Pancreas (tissue), 10 donors: ENCODE measurements around the gene FHIT. TPM values are rescaled to one million over a fixed set of nuclear protein-coding genes. Genes with fewer than 3 reads are reported as not detected.

Experiments used
- ATAC-seq, 4 donors: fragments of 200-7000 bp; cut with Tn5 transposase; one replicate each; pipeline versions ENCODE4 v1.8.0 to v1.9.1; 2020; ENCODE audit warnings: mild to moderate bottlenecking in 4 of 4, moderate library complexity in 4 of 4
- DNase-seq, 6 donors: peaks; one replicate each; pipeline ENCODE4 v3.0.0-alpha.2; 2020
- FAIRE-seq: peaks from 2 replicates; lab custom pipeline; 2012; peaks lifted over from hg19 to GRCh38; lab: Jason Lieb, UNC
- H3K27ac ChIP-seq, 4 donors: fragments of 200-600 bp; sonication (generic); 1 replicate in 3 of 4; 2 replicates in 1 of 4; pipeline versions ENCODE4 v1.5.0 to v1.8.0; 2020
- H3K27me3 ChIP-seq, 4 donors: fragments of 200-600 bp; one replicate each; pipeline ENCODE4 v1.8.0; 2021
- H3K36me3 ChIP-seq, 3 donors: fragments of 200-600 bp; sonication (generic) in 1 of 3; one replicate each; pipeline versions ENCODE4 v1.5.0 to v1.8.0; 2020 to 2021
- H3K4me1 ChIP-seq, 3 donors: fragments of 200-600 bp; one replicate each; pipeline ENCODE4 v1.8.0; 2021
- H3K4me3 ChIP-seq, 4 donors: fragments of 200-600 bp; sonication (generic) in 2 of 4; one replicate each; pipeline versions ENCODE4 v1.5.0 to v1.8.0; 2020 to 2021
- H3K9me3 ChIP-seq, 4 donors: fragments of 200-600 bp; one replicate each; pipeline ENCODE4 v1.8.0; 2021
- CTCF ChIP-seq, 4 donors: fragments of 200-600 bp; sonication (generic) in 3 of 4; IDR thresholded peaks; one replicate each; pipeline versions ENCODE4 v1.5.0 to v1.8.0; 2021; ENCODE audit warnings: antibody characterized with exemption in 4 of 4
- WGBS, 2 donors: extraction: QIAGEN DNeasy Blood & Tissue Kit; methylation state at CpG; one replicate each; pipeline ENCODE4 v1.1.7; 2013; 5-methylcytosine and 5-hydroxymethylcytosine counted together
- intact Hi-C, 3 donors: fragments of 100-400 bp; cut with DNase I; formaldehyde crosslinking; loops; one replicate each; pipeline versions ENCODE4 v1.11.1 to v1.14.2; 2022
- polyA plus RNA-seq, 2 donors: library from polyadenylated mRNA; stranded (reverse); fragments of 200-250 nt; gene quantifications; one replicate each; pipeline ENCODE4 v1.2.3, GENCODE V29; 2013
- total RNA-seq, 6 donors: library from RNA; stranded (reverse); fragmentation: NEBNext Ultra II Directional in 4 of 6; extraction: Animal tissue kit (Norgen Biotek cat#: 25700) in 4 of 6; gene quantifications; one replicate each; pipeline versions ENCODE4 v1.2.1 to v1.2.4, GENCODE V29; 2021 to 2023
- donor health status: healthy with polysubstance abuse.
- donor health status: DM: no; HTN: no; CAD: no; lungs with moderate emphysema.
- donor health status: DM: no; HTN: no; CAD: no.
- donor health status: control.
- donor health status: control.
- donor health status: Bipolar disorder and iron deficiency.
- donor health status: DM: yes; HTN: yes; CAD: no.
- donor health status: DM: no; HTN: no; CAD: no.
- donor health status: DM: no; HTN: no; CAD: no.
- donor health status: DM: yes; HTN: yes; CAD: no.

The FHIT gene
- total and polyA plus RNA-seq, 8 donors = 4.8 to 15.7 (median 8.0) TPM

- H3K27ac ChIP-seq = no peak overlapping the region
- ATAC-seq = no peak
- FAIRE-seq = no peak
- H3K27me3 ChIP-seq = no peaks in the 10 kb centered on the region
- no peaks in the 10 kb centered on the region for H3K4me1 ChIP-seq
- no peak for TF ChIP-seq CTCF (IDR thresholded peaks at IDR 0.05)
- intact Hi-C loops = no loop called here
- 63 to 69% methylated on average over 4 of the region's 4 CpGs for WGBS, 2 donors
- H3K9me3 ChIP-seq = no peaks in the 10 kb centered on the region
- no peak overlapping the region for H3K4me3 ChIP-seq
- DNase-seq = no peak
- H3K36me3 ChIP-seq = no peaks in the 10 kb centered on the region
Observed at GRCh38 chr3:60136601-60137000, 1114.7 kb downstream of the FHIT start.

GRCh38 chr3:60135474-60135873, 1115.8 kb downstream of the FHIT start:
- intact Hi-C loops = no loop called here
- Histone ChIP-seq H3K36me3 (no peaks in the 10 kb centered on the region), H3K9me3 (no peaks in the 10 kb centered on the region), H3K27ac (no peak overlapping the region), H3K4me3 (no peak overlapping the region), H3K4me1 (no peaks in the 10 kb centered on the region), H3K27me3 (no peaks in the 10 kb centered on the region)
- FAIRE-seq = no peak
- 65 to 73% methylated on average over 2 of the region's 2 CpGs for WGBS, 2 donors
- DNase-seq = no peak
- no peak for TF ChIP-seq CTCF (IDR thresholded peaks at IDR 0.05)
- no peak for ATAC-seq

GRCh38 chr3:60133269-60134162, 1117.7 kb downstream of the FHIT start:
- no peaks in the 10 kb centered on the region for H3K36me3 ChIP-seq
- ATAC-seq (peak in 1 of 4 donors; percentile 16), FAIRE-seq (no peak), DNase-seq (no peak)
- no peaks in the 10 kb centered on the region for H3K9me3 ChIP-seq
- intact Hi-C loops = no loop called here
- TF ChIP-seq CTCF (IDR thresholded peaks at IDR 0.05) = no peak
- no peaks in the 10 kb centered on the region for H3K27me3 ChIP-seq
- H3K4me3 ChIP-seq = no peak overlapping the region
- 33 to 65% methylated on average over 2 of the region's 2 CpGs for WGBS, 2 donors
- no peaks in the 10 kb centered on the region for H3K4me1 ChIP-seq
- no peak overlapping the region for H3K27ac ChIP-seq

- Histone ChIP-seq H3K27me3 (no peaks in the 10 kb centered on the region), H3K36me3 (no peaks in the 10 kb centered on the region), H3K9me3 (no peaks in the 10 kb centered on the region), H3K4me3 (no peak overlapping the region), H3K4me1 (no peaks in the 10 kb centered on the region), H3K27ac (no peak overlapping the region)
- DNase-seq (no peak), FAIRE-seq (no peak), ATAC-seq (no peak)
- intact Hi-C loops = no loop called here
- TF ChIP-seq CTCF (IDR thresholded peaks at IDR 0.05) = no peak
Observed at GRCh38 chr3:60131618-60132017, 1119.6 kb downstream of the FHIT start.
